Activated T-cell treated with anti-CD3 and anti-CD28 coated beads, Interleukin-2, amount 50 U/mL, for 48 hours (primary cell): ENCODE results near the gene CD69.
A peak's percentile ranks its signal among the peaks of the same experiment; 100 is the strongest.

ENCODE experiments used
- DNase-seq, 2 experiments: peaks; one replicate each; pipeline ENCODE4 v3.0.0-alpha.2; 2020

CD69 gene

DNA sequence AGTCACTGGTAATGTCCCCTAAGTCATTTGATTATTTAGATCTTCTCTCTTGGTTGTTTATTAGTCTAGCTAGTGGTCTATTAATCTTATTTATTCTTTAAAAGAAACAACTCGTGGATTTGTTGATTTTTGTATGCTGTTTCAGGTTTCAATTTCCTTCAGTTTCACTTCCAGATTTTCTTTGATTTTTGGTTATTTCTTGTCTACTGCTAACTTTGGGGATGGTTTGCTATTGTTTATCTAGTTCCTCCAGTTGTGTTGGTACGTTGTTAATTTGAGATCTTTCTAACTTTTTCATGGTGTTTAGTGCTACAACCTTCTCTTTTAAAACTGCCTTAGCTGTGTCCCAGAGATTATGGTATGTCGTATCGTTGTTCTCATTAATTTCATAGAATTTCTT lies 18.5 kb upstream of the CD69 start:
- DNase-seq: no peak

DNA sequence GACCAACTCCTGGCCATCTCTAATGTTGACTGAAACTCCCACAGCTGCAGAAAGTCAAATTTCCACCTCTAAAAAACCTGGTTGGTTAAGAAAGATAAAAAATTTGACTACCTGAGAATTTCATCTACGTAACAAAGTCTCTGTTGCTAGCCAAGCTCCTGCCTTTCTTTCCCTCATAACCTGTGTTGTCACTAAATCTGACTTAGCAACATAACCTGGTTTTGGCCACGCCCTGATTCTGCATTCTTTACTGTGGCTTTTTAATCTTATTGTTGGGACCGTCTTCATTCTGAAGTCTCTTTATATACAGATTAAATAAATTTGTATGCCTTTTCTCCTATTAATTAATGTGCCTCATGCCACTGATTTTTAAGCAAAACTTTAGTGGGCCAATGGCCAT lies 16.1 kb upstream of the CD69 start:
- no peak for DNase-seq

DNA sequence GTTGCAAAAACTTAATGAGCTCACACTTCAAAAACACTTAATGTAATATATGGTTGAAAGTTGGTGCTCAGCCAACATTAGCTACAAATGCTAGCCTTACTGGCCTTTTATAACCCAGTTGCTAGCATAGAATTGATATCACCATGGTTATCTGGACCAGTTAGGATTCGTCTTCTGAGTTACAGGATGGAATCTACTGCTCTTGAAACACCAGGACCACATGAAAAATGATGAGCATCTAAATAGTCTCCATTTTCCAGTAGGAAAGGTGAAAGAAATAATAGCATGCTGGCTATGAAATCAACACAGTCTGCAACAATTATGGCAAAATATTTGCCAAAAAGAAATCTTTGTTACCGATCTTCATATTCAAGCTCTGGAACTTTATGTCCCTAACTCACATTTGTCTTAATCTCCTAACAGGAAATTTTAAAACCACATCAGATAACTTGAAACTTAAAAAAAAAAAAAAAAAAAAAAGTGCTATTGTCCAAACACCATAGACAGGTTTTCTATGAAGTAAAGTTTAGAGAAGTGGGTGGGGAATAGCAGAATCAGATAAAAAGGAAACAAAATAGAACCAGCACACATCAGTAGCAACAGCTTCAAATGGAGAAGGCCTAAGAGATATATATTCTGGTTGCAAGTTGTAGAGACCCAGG lies 12.6 kb upstream of the CD69 start:
- no peak for DNase-seq

DNA sequence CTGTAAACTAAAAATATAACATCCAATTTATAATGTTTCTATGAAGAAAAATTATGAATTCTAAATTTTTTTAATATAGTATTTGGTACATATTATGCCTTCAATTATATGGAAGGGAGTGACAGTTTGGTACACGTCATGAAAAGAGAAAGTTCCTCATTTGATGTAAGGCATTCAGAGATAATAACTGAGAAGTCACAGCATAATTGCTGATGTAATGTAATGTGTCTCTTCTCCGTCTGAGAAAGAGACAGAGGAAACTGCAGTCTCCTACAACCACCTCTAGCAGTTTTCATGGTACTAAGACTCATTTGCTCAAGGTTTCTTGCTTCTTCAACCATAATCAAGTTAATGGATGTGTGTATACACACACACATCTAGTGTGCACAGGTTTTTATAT lies 2.3 kb upstream of the CD69 start:
- no peak for DNase-seq

DNA sequence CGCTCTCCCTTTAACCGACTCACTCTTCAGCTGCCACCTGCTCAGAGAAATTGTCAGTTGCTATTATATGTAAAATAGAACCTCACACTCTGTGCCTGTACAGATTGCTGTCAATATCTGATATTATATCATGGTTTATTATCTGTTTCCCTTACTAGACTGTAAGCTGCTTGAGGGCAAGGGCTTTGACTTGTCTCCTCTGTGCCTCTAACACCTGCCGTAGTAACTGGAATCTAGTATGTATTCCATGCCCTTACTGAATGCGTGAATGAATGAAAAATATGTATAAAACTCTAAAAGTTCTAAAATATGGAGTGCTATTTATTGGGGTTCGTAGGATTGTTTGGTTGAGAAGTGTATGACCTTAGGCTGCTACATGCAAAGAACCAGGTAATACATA lies 1.7 kb upstream of the CD69 start:
- DNase-seq: no peak

DNA sequence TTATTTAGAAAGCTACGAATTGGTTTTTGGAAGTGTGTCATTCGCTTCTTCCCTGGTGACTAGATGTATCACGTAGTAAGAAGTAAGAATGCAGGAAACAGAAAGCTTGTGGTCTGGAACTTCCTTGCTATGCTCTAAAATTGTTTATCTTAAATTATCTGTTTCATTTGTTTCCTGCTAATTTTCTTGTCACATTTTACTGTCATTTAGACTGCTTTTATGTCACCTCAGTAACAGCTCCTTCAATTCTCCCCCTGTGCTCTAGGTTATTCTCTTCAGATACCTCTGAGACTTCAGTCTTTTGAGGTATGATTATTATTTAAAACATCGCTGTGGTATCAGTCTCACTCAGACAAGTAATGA lies 699 bp upstream of the CD69 start:
- DNase-seq: no peak

DNA sequence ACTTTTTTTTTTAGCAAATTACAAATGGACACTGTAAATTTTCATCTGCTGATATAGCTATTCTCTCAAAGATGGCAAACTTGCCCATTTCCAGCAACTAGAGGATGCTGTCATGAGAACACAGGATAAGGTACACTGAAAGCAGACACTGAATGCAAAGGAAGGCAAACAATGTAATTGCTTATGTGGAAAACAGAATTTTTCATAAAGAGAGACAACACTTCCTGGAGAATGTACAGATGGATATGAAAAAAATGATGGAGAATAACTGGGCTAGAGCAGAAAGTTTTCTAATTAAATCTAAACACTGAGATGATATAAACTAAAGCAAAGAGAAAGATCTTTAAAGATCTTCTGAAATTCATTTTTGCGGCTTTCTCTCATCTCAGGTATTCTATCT lies 581 bp downstream of the CD69 start:
- DNase-seq: no peak

DNA sequence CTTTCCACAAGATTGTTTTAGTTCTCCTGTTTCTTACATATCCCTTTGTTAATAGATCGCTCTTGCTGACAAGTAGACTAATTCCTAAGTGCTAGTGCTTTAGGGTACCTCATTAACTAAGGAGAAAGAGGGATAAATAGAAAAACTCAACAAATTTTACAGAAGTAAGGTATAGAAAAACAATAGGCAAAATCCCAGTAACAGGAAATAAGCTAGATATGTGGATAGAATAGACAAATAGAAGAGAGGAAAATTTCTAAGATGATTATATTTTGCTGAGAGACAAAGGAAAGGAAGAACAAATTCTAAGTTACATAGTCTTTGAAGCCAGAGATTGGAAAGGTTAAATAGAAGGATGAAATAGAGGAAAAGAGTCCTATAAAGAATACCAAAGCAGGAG lies 1.0 kb downstream of the CD69 start:
- no peak for DNase-seq

DNA sequence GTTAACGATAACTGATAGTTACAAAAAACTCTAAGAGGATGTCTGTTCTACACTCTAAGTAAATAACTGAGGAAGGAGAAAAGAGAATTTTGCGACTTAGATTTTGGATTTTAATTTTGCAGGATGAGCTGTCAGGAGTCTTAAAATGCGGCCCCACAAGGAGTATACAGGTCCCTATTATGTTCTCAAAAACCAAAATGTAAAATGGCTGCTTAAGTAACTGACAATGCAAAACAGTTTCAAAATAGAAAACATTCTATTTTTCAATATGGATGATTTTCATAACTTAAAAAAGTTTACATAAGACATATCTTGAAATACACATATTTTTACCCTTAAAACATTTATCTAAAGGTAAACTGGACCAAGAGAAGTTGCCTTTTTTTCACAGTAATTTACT lies 2.6 kb downstream of the CD69 start:
- DNase-seq: no peak

DNA sequence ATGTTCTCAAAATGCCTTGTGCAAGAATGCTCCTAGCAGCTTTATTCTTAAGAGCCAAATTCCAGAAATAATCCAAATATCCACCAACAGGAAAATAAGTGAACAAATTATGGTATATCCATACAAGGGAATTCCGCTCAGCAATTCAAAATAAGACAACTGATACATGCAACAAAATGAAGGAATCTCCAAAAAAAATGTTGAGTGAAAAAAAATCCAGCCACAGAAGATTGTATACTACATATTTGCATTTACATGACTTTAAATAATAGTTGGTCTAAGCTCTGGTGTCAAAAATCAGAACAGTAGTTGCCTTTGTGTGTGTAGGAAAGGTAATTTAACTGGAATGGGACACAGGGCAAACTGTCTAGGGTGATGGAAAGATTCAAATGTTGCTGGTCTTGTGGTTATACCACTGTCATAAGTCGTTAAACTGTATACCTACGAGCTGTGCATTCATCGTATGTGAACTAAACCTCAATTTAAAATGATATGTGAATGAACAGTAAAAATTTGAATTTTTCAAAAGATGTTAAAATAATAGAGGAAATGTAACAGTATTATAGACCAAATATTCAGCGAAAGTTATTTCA lies 3.2 kb downstream of the CD69 start:
- DNase-seq: no peak

DNA sequence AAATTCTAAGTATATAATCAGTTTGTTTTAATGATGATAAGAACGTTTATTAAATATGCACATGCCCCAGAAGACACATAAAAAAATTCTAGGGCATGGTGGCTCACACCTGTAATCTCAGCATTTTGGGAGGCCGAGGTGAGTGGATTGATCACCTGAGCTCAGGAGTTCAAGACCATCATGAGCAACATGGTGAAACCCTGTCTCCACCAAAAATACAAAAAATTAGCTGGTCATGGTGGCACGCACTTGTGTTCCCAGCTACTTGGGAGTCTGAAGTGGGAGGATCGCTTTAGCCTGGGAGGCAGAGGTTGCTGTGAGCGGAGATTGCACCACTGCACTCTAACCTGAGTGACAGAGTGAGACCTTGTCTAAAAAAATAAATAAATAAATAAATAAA lies 4.0 kb downstream of the CD69 start:
- DNase-seq: no peak

DNA sequence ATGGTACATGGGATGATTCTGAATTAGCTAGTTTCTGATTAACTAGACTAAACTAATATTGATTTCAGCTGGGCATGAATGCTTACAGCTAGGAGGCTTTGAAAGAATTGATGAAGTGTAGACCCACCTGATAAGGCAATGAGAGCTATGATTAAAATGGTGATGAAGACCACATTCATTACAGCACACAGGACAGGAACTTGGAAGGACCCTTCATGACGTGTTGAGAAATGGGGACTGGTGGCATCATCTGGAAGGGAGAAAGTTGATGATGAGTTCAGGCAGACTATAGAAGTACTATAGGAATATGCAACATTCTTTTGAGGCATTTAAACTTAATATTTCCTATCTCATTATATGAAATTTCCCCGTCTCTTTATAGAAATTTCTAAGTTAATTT lies 4.5 kb downstream of the CD69 start:
- no peak for DNase-seq

DNA sequence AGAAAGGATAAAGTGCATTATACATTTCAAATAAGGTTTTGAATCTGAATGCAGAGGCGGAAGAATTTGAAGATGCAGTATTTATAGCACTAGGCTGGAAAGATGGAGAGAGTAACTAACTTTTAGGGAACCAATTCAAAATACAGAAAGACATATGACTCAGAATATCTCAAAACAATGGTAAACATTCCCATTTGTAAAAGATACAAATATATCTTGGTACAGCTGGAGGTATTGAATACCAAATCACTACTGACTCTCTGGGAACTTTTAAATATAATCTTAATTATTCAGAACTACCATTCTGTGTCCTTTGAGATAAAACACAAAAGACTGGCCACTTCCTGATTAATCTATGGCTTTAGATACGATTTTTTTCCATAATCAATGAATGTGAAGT lies 5.1 kb downstream of the CD69 start:
- no peak for DNase-seq

DNA sequence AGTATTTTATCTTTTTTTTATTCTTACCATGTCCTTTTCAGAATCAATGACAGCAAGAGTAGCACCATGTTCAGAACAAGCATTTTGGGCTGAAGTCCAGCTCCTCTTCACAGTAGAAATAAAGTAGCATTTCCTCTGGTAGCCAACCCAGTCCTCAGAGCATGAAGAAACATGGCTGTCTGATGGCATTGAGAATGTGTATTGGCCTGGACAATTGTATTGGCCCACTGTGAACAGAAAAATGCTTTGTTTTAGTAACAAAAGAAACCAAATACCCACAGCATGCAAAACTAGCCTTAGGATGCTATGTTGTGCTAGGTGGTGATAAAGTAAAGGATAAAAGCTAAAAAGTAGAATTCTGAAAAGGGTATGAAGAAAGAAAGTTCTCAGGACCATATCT lies 5.7 kb downstream of the CD69 start:
- no peak for DNase-seq

DNA sequence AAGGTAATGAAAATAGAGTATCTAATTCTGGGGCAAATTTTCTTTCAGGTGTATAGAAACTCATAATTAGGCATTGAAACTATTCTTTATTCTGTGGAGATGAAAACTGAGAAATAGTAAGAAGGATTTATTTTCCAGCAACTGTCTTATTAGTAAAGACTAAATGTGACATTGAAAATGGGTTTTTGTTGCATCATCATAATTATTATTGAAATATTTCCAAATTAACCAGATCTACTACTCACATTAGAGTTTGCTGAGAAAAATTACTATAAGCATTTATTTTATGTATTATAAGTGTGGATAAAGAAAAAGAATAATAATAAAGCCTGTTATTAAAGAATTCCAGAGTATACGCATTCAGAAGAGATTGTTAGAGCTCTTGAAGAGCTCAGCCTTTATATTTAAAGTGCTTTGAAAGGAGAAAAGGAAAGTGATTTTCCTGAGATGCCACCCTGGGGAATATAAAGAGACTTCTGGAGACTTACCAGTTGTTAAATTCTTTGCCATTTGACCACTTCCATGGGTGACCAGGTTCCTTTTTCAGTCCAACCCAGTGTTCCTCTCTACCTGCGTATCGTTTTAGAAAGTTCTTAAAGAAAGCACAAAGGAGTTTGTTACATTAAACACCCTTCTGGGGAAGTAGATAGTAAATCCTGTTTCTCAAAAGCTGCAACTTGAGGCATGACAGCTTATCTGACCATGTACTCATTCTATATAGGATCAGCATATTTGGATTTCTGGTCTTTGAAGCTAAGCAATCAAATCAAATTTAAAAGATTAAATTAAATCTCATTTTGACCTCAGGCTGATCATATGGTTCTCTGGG lies 6.4 kb downstream of the CD69 start:
- no peak for DNase-seq

DNA sequence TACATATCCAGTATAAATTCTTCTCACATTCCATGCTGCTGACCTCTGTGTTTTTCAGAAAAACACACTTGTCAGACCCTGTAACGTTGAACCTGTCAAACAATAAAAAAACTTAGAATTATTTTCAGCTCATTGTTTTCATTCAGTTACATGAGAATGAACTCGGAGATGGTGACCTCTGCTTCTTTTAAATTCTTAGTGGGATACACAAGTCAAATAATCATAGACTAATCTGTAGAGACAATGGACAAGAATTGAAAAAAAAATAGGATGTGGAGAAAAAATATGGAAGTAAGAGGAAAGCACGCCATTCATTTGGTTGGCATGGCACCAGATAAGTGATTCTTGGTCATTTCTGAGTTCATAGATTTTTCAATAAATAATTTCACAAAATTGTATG lies 7.2 kb downstream of the CD69 start:
- no peak for DNase-seq

DNA sequence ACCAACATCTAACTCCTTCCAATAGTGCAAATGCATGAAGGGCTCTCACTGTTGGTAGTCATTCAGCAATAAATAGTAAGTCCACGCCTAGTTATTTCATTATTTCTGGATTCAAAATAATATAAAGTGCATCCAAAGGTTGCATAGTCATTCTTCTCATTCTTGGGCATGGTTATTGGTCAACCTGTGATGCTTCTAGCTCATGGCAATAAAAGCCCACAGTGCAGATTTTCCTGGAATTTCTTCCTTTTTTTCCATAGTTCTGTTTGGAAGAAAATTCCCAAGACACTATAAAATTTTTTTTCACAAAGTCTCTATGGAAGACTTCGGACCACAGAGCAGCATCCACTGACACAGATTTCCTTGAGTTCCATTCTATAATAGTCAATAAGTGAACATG lies 7.6 kb downstream of the CD69 start:
- DNase-seq: no peak

DNA sequence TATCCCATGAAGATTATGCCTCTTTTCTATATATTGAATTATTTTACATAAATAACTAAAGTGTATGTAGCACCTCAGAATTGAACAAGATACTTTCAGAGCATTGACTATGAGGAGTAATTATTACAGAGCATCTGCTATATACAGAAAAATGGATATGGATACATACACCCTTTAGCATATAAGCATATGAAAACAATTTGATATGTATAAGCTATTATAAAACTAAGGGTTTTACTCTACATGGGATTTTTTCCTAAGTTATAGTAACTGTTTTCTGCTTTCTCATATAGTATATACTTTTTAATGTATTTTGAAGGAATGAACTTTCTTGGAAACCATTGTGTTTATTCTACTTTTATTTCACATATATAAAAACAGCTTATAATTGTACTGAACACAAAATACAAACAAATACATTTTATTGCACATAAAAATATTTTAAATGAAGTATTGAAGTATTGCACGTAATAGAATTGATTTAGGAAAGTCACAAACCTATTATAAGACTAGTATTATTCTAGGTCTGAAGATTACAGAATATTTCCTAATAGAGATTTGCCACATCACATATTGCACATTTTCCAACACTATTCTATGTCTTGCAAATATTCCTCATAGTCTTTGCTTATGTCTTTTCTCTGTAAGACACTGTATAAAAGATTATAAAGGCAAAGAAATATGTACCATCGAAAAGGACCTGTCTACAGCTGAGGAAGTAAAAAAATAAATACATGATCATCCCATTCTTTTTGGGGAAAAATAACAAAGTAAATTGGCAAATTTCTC lies 8.4 kb downstream of the CD69 start:
- no peak for DNase-seq

DNA sequence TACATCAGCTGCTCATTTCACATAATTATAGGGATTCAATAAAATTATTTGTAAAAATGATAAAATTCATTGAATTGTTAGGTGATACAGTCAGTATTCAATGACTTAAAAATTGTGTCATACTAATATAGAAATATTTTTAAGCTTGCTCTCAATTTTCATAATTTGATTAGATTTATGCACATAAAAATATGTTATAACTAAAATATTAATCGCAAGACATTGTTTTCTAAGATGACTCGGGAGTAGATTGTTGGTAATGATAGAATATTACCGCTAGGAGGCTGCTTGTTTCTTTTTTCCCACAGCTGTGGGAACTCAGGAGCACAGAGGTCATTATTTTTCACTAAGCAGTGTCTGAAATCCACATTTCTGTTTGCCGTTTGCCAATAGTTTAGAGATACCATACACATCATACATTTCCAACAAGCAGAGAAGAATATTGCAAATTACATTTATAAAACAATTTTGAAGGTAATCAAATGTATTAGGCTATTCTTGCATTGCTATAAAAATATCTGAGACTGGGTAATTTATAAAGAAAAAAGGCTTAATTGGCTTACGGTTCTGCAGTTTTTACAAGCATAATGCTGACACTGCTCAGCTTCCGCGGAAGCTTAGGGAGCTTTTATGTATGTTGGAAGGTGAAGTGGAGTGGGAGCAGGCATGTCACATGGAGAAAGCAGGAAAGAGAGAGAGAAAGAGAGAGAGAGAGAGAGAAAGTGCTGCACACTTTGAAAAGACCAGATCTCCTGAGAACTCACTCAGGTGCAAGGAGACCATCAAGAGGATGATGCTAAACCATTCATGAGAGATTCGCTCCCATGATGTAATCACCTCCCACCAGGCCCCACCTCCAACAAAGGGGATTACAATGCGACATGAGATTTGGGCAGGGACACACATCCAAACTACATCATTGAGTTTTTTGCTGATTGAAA lies 9.2 kb downstream of the CD69 start:
- peak; percentile 55 to 62 for DNase-seq

DNA sequence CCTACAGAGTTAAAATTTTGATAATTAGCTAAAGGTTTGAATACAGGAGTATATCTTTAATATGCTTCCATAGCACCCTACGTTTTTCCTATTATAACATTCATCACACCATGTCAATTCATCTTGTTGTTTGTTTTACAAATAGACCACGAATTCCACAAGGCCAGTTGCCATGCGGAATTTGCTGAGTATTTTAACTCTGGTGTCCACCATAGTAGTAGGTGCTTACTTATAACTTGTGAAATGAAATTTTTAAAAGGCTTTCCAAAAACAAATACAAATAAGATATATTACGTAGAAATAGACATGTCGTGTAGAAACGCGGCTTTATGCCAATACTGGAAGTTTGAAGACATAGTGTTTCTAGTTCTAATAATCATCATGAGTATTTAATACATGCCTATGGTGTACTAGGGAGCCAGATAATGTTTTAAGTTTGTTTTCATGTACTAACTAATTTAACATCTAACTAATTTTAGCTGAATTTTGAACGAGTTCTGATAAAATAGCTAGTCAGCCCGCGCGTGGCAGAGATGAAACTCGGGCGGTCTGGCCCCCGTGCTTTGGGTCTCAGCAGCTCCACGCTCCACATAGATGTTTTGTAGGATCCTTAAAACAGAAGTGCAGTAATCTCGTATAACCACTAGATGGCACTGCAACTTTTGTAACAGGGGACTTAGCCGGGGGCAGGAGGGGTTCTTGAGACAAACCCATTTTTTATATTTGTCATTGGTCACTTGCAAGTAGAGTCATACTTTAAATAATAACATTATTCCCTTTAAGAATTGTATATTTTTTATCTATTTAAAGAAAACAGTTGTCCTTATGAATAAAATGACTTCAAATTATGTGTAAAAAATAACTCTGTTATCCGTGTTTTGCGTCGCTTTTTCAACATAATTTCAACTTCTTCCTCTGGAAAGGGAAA lies 10.2 kb downstream of the CD69 start:
- peak; percentile 58 to 68 for DNase-seq

DNA sequence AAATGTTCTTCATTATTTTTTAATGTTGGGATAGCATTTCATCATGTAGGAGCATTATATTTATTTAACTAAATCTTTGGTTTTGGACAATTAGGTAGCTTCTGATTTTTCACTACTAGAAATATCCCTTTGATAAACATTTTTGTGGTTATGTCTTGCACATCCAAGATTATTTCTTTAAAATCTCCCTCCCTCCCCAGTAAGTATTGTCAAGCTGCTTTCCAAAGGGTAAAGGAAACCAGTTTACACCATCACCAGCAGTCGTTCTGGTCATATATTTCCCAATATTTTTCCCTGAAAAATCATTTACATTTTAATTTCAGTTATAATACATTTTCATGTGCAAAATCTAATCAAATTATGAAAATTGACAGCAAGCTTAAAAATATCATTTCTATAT lies 11.1 kb downstream of the CD69 start:
- DNase-seq: no peak
